GM13977 (cell line): ENCODE data around the gene ADAM30.

Experiments
- DNase-seq: peaks from one replicate; pipeline ENCODE4 v3.0.0; 2012; ENCODE audit warnings: low spot score
- CTCF ChIP-seq: IDR thresholded peaks from 2 replicates; pipeline ENCODE4 v1.5.1; 2012; ENCODE audit warnings: mild to moderate bottlenecking, control low read depth; ENCODE audit not compliant: insufficient read depth; ENCODE audit errors: extremely low read depth, missing control alignments
- in situ Hi-C: fragments of 300-500 bp; cut with MboI; formaldehyde crosslinking; loops from one replicate; pipeline ENCODE4 v1.12.0; 2022; ENCODE audit warnings: low sequenced_read_pairs, low pct_unique_long_range_greater_than_20kb, mixed read lengths, inconsistent platforms; ENCODE audit not compliant: unreplicated experiment

The ADAM30 gene

GRCh38 chr1:119888476-119888875 lies 7.8 kb downstream of the ADAM30 start:
- DNase-seq, result no peak
- no peak for TF ChIP-seq CTCF
- in situ Hi-C loops, result no loop called here

GRCh38 chr1:119887427-119887826 lies 8.9 kb downstream of the ADAM30 start:
- in situ Hi-C loops, result no loop called here
- no peak for DNase-seq
- TF ChIP-seq CTCF, result no peak

- peak; percentile 42 for DNase-seq
These were observed 10.2 kb downstream of the ADAM30 start for GRCh38 chr1:119885903-119886783.

GRCh38 chr1:119884711-119885110 lies 11.6 kb downstream of the ADAM30 start:
- TF ChIP-seq CTCF, result no peak
- in situ Hi-C loops, result no loop called here
- no peak for DNase-seq

More at GRCh38 chr1:119885903-119886783, 10.2 kb downstream of the ADAM30 start:
- peak; percentile 83 for TF ChIP-seq CTCF
- in situ Hi-C loops, result no loop called here

- in situ Hi-C loops, result no loop called here
- DNase-seq, result no peak
- TF ChIP-seq CTCF, result no peak
These were observed 12.5 kb downstream of the ADAM30 start for GRCh38 chr1:119883826-119884225.

- TF ChIP-seq CTCF, result no peak
These were observed 13.9 kb downstream of the ADAM30 start for GRCh38 chr1:119882132-119883049.

More at GRCh38 chr1:119882132-119883049, 13.9 kb downstream of the ADAM30 start:
- no peak for DNase-seq
- in situ Hi-C loops, result no loop called here
